Measurements from ENCODE around the gene ANKRD44.

GRCh38 chr2:197306696-197307040 lies 3.9 kb downstream of the ANKRD44 start:
- TF ChIP-seq CTCF (IDR thresholded peaks at IDR 0.05) (no peak), POLR2A (IDR thresholded peaks at IDR 0.05) (no peak)
